Measurements from ENCODE around the gene GALNS. TPM values are rescaled to one million over a fixed set of nuclear protein-coding genes. Genes with fewer than 3 reads are reported as not detected.

Gene GALNS
- total RNA-seq, 2 donors from 2014 or later = 24.8 to 38.7 TPM

DNA sequence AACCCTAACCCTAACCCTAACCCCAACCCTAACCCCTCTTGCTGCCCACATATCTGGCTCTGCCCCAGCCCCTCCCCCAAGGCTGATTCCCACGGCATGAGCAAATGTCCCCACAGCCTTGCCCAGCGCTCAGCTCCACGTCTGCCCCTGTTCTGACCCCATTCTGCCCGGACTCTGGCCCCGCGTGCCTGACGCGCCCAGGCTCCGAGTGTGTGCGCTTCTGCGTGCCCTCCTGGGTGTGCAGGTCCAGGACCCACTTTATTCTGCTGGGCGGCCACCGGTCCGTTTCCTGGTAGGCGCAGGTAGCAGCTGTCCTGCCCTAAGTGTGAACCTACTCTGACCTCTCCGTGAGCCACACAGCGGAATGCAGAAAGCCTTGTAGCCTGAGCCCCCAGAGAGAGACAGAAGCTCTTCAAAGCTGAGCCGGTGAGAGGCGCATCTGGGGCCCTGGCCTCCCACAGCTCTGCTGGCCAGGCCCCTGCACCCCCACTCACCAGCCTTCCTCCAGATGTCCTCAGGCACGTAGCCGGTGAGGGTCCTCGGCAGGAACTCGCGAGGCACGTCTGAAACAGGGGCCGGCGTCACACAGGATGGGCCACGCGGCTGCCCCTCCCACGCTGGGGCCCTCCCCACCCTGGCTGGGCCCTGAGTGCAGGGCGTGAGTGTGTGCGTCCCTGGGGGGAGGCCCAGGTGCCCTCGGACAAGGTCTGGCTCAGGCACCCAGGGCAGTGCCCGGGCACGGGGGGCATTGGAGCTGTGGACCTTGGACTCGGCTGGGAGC lies 23.7 kb upstream of the GALNS start:
- H3K9me3 ChIP-seq = no peaks in the 10 kb centered on the region
- no peaks in the 10 kb centered on the region for H3K36me3 ChIP-seq
- no peak for DNase-seq (ENCODE audit: low spot score)
- ATAC-seq (ENCODE audit: insufficient number of reproducible peaks, low FRiP score, low read depth) = no peak
- TF ChIP-seq, protein P1, sequence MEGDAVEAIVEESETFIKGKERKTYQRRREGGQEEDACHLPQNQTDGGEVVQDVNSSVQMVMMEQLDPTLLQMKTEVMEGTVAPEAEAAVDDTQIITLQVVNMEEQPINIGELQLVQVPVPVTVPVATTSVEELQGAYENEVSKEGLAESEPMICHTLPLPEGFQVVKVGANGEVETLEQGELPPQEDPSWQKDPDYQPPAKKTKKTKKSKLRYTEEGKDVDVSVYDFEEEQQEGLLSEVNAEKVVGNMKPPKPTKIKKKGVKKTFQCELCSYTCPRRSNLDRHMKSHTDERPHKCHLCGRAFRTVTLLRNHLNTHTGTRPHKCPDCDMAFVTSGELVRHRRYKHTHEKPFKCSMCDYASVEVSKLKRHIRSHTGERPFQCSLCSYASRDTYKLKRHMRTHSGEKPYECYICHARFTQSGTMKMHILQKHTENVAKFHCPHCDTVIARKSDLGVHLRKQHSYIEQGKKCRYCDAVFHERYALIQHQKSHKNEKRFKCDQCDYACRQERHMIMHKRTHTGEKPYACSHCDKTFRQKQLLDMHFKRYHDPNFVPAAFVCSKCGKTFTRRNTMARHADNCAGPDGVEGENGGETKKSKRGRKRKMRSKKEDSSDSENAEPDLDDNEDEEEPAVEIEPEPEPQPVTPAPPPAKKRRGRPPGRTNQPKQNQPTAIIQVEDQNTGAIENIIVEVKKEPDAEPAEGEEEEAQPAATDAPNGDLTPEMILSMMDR (IDR thresholded peaks at IDR 0.05) = no peak
- no peak overlapping the region for H3K27ac ChIP-seq
- no peaks in the 10 kb centered on the region for H3K4me1 ChIP-seq (ENCODE audit: control insufficient read depth in 1 of 2, low read depth in 2 of 2)
- H3K27me3 ChIP-seq (replicated peaks; ENCODE audit: insufficient read depth) = no peaks in the 10 kb centered on the region
- H3K4me3 ChIP-seq = no peak overlapping the region

GRCh38 chr16:88879788-88880055 lies 23.0 kb upstream of the GALNS start:
- H3K9me3 ChIP-seq = no peaks in the 10 kb centered on the region
- H3K27ac ChIP-seq = no peak overlapping the region
- TF ChIP-seq, protein P1 (IDR thresholded peaks at IDR 0.05) = no peak
- no peak for DNase-seq (ENCODE audit: low spot score)
- H3K36me3 ChIP-seq = no peaks in the 10 kb centered on the region
- no peak for ATAC-seq (ENCODE audit: insufficient number of reproducible peaks, low FRiP score, low read depth)
- H3K4me3 ChIP-seq = no peak overlapping the region
- H3K4me1 ChIP-seq (ENCODE audit: control insufficient read depth in 1 of 2, low read depth in 2 of 2) = no peaks in the 10 kb centered on the region
- H3K27me3 ChIP-seq (replicated peaks; ENCODE audit: insufficient read depth) = no peaks in the 10 kb centered on the region

DNA sequence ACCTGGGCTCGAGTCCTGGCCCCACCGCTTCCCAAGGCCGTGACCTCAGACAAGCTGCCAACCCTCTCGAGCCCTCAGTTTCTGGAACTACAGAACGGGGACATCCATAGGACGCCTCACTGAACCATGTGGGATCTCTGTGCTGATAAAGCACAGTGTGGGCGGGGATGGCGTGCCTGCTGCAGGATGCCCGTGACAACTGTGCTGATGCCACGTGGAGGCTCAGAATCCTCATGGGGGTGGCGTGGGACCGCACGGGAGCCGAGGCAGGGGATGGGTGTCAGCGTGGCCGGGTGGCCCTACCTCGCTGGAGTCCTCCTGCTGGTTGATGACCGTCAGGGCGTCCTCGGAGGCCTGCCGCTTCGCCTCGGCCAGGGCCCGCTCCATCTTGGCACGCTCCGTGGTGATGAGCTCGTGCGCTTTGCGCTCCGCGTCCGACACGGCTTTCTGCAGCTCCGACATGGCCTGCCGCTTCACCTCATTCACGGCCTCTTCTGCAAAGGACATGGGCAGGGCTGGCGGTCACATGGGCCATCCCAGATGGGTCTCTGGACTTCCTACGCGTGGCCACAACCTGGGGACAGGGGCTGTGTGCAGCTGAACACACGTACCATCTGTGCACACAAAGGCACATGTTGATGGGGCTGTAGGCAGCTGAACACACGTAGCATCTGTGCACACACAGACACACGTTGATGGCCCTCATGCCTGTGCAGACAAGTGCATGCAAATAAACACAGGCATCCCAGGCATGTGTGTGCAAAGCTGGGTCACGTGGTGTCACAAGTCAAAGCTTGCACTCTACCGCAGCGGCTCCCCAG lies 22.4 kb upstream of the GALNS start:
- no peaks in the 10 kb centered on the region for H3K36me3 ChIP-seq

GRCh38 chr16:88878356-88878755 lies 21.6 kb upstream of the GALNS start:
- TF ChIP-seq, protein P1 (IDR thresholded peaks at IDR 0.05) = no peak
- no peaks in the 10 kb centered on the region for H3K9me3 ChIP-seq
- H3K36me3 ChIP-seq = no peaks in the 10 kb centered on the region
- DNase-seq (ENCODE audit: low spot score) (no peak), ATAC-seq (ENCODE audit: insufficient number of reproducible peaks, low FRiP score, low read depth) (no peak)
- H3K27ac ChIP-seq = no peak overlapping the region
- no peaks in the 10 kb centered on the region for H3K4me1 ChIP-seq (ENCODE audit: control insufficient read depth in 1 of 2, low read depth in 2 of 2)
- H3K27me3 ChIP-seq (replicated peaks; ENCODE audit: insufficient read depth) = no peaks in the 10 kb centered on the region
- no peak overlapping the region for H3K4me3 ChIP-seq

More for the DNA sequence above, 22.4 kb upstream of the GALNS start:
- H3K9me3 ChIP-seq = no peaks in the 10 kb centered on the region
- DNase-seq (ENCODE audit: low spot score) (no peak), ATAC-seq (ENCODE audit: insufficient number of reproducible peaks, low FRiP score, low read depth) (no peak)
- H3K27me3 ChIP-seq (replicated peaks; ENCODE audit: insufficient read depth) = no peaks in the 10 kb centered on the region
- no peaks in the 10 kb centered on the region for H3K4me1 ChIP-seq (ENCODE audit: control insufficient read depth in 1 of 2, low read depth in 2 of 2)
- TF ChIP-seq, protein P1 (IDR thresholded peaks at IDR 0.05) = no peak
- H3K27ac ChIP-seq = no peak overlapping the region
- H3K4me3 ChIP-seq = no peak overlapping the region

- H3K4me1 ChIP-seq (ENCODE audit: control insufficient read depth in 1 of 2, low read depth in 2 of 2) = no peaks in the 10 kb centered on the region
- no peak for DNase-seq (ENCODE audit: low spot score)
- H3K9me3 ChIP-seq = no peaks in the 10 kb centered on the region
- H3K4me3 ChIP-seq = no peak overlapping the region
- no peaks in the 10 kb centered on the region for H3K36me3 ChIP-seq
- no peak for ATAC-seq (ENCODE audit: insufficient number of reproducible peaks, low FRiP score, low read depth)
- TF ChIP-seq, protein P1 (IDR thresholded peaks at IDR 0.05) = no peak
- no peak overlapping the region for H3K27ac ChIP-seq
- no peaks in the 10 kb centered on the region for H3K27me3 ChIP-seq (replicated peaks; ENCODE audit: insufficient read depth)
These were observed 21.0 kb upstream of the GALNS start for GRCh38 chr16:88877564-88878289.
